Myocyte (in vitro differentiated cells): ENCODE results near the gene DICER1. TPM values are rescaled to one million over a fixed set of nuclear protein-coding genes. Genes with fewer than 3 reads are reported as not detected.
"Not testable (repeated sequence)": the region's sequence is repeated elsewhere in the genome, so short reads cannot be mapped to it uniquely, and the experiment has no call there.

Source experiments
- DNase-seq: peaks from one replicate; pipeline ENCODE4 v3.0.0-alpha.2; 2012; ENCODE audit warnings: low read depth
- total RNA-seq: library from RNA; depleted of rRNA; stranded (reverse); fragments of >200 nt; gene quantifications from 2 replicates; pipeline ENCODE4 v1.2.3, GENCODE V29; 2014

The DICER1 gene
- total RNA-seq, 1 donor from 2014 or later, result 47.6 TPM

GRCh38 chr14:95185767-95186392 is 28.6 kb upstream of the DICER1 start:
- peak; percentile 22 for DNase-seq

- peak; percentile 42 for DNase-seq
Observed at GRCh38 chr14:95185033-95185766, 27.9 kb upstream of the DICER1 start.

DNA sequence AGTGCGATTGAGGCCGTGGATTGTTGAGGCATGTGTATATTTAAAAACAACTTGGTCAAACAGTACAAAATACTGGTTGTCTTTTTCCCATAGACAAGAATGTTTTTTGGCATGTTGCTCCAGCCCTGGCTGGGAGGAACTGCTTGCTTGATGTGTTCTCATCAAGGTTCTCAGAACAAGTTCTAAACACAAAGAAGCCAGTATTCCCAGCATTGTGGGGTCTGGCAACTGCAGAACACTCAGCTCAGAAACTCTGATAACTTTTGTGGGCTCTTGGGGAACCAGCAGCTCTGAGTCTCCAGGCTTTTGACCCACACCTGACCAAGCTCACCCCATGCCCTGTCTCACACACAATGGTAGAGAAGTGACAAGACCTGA is 27.1 kb upstream of the DICER1 start:
- DNase-seq, result no peak

DNA sequence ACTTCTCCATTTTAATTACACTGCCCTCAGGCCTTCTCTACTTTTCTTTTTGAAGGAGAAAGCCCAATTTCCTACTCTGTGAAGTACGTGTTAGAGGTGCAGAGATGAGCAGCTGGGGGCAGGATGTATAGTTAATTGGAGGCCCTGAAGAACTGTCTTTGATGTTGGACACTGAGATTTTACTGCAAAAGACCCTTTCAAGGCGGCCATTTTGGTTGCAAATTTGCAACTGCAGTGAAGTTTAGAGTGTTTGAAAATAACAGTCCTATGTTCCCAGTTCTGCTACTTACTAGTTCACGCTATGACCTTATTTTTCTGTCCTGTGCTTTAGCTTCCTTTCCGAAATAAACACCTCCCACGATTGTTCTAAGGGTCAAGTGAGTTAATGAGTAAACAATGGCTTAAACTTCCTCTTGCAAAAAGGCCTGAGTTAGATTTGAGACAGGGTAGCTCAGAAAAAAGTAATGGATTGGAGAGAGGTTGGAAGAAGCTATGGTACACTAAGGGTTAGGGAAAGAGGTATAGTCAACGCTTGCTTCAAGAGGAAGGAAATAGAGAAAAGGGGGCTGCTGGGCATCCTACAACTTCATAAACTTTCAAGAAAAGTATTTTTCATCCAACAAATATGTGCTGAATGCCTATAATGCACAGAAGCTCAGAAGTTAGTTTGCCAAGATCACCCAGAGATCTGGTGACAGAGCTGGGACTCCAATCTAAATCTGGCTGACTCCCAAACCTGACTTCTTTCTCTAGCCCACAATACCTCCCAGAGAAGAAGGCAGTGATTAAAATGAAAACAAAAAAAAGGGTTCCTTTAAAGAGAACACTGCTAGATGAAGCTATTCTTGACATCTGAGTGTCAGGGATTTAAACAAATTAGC is 26.4 kb upstream of the DICER1 start:
- no peak for DNase-seq

GRCh38 chr14:95183082-95183481 is 25.8 kb upstream of the DICER1 start:
- DNase-seq, result no peak

DNA sequence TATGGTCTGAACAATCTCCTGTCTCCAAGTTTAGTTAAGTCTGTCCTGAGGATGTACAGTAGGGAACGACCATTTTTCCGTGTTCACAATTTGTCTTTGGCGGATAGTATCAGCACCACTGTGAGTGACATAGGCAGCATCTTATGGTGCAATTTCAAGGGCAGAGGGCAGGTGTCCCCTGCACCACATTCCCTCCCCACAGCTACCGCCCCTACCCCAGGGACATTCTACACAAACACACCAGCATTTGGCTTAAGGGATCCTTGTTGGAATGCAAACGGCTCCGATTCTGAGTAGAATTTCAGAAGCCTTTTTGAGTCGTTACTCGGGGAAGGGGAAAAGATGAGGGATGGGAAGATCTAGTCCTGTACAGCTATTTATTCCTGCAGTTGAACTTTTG is 25.1 kb upstream of the DICER1 start:
- DNase-seq, result no peak

DNA sequence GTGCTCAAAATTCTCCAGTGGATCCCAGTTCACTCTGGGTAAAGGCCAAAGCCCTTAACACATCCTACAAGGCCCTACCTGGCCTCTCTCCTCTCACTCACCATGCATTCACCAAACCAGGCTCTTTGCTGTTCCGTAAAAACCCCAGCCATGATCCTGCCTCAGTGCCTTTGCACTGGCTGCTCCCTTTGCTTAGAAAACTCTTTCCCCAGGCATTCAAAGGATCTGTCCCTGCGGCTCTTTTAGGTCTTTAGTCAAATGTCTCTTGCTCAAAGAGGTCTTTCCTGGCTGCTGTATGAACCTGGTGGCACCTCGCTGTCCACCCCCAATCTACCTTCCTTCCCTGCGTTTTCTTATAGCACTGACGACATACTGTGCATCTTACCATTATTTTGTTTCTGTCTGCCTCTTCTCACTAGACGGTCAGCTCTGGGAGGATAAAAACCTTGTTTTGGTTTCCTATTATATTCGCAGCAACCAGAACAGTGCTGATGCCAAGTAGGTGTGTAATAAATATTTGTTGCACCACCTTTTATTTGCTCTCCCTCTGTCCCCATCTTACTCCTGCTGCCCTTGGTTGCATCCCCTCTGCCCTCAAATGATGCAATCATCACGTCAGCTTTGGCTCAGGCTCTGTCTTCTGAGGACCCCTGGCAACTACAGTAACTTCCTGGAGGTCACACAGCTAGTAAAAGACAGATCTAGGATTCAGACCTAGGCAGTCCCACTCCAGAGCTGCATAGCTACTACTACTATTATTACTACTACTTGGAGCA is 23.8 kb upstream of the DICER1 start:
- no peak for DNase-seq

- DNase-seq, result not testable (repeated sequence)
Observed at GRCh38 chr14:95175670-95176069, 18.3 kb upstream of the DICER1 start.

- DNase-seq, result no peak
Observed at GRCh38 chr14:95174184-95174792, 17.0 kb upstream of the DICER1 start.

GRCh38 chr14:95173518-95173917 is 16.2 kb upstream of the DICER1 start:
- no peak for DNase-seq

DNA sequence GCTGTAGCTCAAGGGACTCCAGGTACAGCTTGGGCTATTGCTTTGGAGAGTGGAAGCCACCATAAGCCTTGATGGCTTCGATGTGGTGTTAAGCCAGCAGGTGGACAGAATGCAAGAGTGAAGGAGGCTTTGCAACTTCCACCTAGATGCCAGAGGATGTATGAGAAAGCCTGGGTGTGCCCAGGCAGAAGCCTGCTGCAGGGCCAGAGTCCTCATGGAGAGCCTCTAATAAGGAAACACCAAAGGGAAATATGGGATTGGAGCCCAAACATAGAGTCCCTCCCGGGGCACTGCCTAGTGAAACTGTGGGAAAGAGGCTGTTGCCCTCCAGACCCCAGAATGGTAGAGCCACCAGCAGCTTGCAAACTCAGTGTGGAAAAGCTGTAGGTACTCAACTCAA is 9.8 kb upstream of the DICER1 start:
- DNase-seq, result no peak

DNA sequence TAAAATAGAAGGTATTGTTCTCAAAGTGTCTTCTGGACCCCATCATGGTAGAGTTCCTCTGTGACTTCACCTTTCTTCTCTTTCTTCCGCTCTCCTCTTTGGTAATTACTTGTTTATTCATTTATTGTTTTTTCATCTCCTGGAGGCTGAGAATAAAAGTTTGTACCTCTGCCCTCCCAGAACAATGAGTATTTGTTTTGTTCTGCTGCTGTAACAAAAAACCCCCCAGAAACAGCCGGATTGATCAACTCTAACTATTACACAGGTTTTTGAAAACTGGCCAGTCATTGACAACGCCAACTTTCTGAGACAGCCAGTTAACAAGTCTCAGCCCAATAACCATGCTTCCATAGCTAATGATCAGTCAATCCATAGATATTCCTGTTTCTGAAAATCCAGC is 8.2 kb upstream of the DICER1 start:
- DNase-seq, result no peak

DNA sequence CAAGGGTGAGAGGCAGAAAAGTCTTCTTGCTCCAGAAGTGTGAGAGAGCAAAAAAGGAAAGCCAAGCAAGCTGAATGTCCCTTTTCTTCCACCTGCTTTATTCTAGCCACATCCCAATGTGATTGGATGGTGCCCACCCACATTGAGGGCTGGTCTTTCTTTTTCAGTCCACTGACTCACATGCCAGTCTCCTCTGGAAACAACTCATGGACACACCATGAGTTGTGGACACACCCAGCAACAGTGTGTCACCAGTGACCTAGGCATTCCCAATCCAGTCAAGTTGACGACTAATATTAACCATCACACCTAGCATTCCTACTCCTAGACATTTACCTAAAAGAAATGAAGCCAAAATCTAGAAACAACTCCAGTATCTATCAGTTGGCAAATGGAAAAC is 7.2 kb upstream of the DICER1 start:
- peak; percentile 83 for DNase-seq

DNA sequence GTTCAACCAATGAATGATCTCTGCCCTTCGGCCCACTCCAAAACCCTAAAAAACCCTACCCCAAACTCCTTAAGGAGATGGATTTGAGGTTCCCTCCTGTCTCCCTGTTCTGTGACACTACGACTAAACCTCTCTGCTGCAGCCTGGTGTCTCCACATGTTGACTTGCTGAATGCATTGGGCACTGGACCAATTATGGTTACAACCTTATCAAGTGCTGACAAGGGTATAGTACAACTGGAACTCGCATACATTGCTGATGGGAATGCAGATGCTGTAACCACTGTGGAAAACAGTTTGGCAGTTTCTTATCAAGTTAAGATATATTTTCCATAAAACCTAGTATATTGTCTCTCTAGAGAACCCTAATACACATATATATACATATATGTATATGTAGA is 6.3 kb upstream of the DICER1 start:
- DNase-seq, result no peak

DNA sequence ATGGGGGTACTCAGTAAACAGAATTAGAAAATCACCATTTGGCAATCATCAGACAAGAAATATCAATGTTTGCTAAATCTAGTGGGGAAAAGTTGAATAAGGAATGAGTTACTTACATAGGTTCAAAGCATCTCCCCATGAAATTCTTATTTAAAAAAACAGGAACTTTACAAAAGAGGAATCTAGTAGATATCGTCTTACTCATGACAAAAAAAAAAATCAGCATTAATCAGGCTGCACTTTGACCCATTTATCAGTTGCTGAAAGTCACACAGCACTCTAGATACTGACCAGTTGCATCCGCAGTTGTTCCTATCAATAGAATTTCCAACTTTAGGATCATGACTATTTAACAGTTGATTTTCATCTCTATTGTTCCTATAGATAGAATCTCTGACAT is 5.8 kb upstream of the DICER1 start:
- DNase-seq, result no peak

DNA sequence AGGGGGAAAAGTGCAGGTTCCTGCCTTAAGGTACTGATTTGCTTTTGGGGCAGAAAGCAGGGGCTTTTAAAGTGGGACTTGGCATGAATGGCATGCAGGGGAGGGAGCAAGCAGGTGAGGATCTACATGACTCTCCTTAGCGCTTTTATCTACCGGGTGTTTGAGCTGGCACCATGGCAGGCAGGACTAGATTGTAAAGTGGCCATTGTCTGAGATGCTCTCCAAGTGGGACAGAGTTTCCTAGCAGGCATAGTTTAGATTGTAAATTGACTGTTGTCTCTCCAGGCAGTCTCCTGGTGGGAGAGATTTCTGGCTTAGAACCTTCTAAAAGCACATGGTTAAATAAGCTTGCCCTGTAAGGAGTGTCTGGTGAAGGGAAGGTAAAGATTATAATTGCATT is 5.3 kb upstream of the DICER1 start:
- no peak for DNase-seq

DNA sequence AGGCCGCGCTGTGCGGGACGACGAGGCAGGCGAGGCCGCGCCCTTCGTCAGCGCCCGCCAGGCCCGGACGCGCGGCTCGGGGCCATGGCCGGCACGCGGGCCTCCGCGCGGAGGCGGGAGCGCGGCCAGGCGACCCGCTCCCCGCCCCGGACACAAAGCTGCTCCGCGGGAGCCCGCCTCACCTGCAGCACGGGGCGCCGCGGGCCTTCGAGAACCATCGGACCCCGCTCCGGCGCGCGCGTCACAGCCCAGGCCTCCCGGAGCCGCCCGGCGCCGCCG is 342 bp downstream of the DICER1 start:
- no peak for DNase-seq

DNA sequence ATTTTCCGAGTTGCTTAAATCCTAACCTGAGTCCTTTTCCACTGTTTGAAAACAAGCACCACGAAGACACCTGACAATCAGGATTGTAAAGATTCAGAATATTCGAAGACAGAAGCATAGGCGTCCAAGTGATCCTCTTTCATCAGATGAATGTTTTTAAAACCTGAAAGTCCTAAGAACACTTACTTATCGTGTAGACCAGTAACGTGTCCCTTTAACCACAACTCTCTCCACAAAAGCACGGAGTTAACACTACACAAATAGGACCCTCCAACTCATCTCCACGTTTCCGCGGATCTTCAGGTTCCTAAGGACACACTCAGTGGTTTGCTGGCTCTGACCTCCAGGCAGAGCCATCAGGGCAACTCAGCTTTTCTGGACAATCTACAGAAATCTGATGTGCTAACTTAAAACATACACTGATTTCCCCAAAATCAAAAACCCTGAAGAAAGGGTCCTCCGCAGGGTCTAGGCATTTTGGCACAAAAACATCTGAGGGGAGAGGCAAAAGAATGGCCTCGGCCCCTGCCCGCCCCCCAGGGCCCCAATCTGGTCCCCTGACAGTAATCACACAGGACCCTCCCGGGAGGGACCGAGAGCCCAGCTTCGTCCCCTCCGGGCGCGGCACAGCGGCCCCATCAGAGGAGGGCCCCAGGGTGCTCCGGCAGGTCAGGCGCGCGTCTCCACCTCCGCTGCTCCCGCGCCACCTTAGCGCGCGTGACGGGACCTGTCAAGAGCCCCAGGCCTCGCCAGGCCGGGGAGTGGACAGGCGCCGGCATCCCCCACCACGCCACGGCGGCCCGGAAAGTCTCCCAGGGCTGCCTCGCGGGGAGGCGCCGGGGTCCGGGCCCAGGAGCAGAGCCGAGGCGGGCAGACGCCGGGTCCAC is 925 bp downstream of the DICER1 start:
- DNase-seq, result peak; percentile 32

DNA sequence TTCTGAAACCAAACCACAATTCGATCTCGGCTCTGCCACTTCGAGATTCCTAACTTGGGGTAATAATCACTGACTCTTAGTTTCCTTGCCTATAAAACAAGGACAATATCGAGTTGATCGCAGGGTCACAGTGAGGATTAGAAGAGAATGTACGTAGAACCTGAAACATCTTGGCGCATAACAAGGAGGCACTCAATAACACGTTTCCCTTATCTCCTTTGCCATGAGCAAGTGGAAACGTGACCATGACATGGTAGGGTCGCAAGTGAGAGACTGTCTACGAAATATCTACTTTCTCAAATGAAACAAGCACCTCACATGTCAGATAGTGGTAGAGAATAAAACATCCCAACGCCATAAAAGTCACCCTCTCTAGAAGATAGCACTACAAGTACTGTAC is 2.3 kb downstream of the DICER1 start:
- DNase-seq, result no peak

GRCh38 chr14:95153866-95154265 is 3.5 kb downstream of the DICER1 start:
- DNase-seq, result no peak
